WTC11 (cell line): ENCODE results near the gene PTPA. TPM values are rescaled to one million over a fixed set of nuclear protein-coding genes. Genes with fewer than 3 reads are reported as not detected.

Experiments used
- ATAC-seq: fragments of 200-7000 bp; cut with Tn5 transposase; 2 replicates; pipeline ENCODE4 v1.10.0; 2021; ENCODE audit warnings: mild to moderate bottlenecking, moderate library complexity
- CTCF ChIA-PET: fragments of 300-600 bp; sonication (Branson Sonifier 250); formaldehyde crosslinking; loops from one replicate; lab custom pipeline; 2021; ENCODE audit warnings: antibody characterized with exemption; lab: Charles Lee
- POLR2A ChIA-PET: fragments of 350-600 bp; sonication (Branson Sonifier 250); formaldehyde crosslinking; loops from one replicate; lab custom pipeline; 2021; ENCODE audit warnings: antibody characterized with exemption; lab: Charles Lee
- DNase-seq: peaks from one replicate; pipeline ENCODE4 v3.0.0; 2021; ENCODE audit warnings: low spot score
- H3K27ac Mint-ChIP-seq: 2 replicates; pipeline ENCODE4 v1.8.0; 2021; ENCODE audit warnings: mixed read lengths
- H3K27me3 Mint-ChIP-seq: 2 replicates; pipeline ENCODE4 v1.8.0; 2021; ENCODE audit warnings: low read depth, mild to moderate bottlenecking, moderate library complexity, mixed read lengths
- H3K36me3 Mint-ChIP-seq: 2 replicates; pipeline ENCODE4 v1.8.0; 2021; ENCODE audit warnings: mixed read lengths
- H3K4me1 Mint-ChIP-seq: 2 replicates; pipeline ENCODE4 v1.8.0; 2022; ENCODE audit warnings: mixed read lengths
- H3K4me3 Mint-ChIP-seq: 2 replicates; pipeline ENCODE4 v1.8.0; 2021; ENCODE audit warnings: mild to moderate bottlenecking, moderate library complexity, mixed read lengths
- H3K9me3 Mint-ChIP-seq: 2 replicates; pipeline ENCODE4 v1.8.0; 2021; ENCODE audit warnings: mixed read lengths
- FOXJ3 ChIP-seq: sonication (generic); formaldehyde crosslinking; IDR thresholded peaks from 2 replicates; pipeline ENCODE4 v1.9.0; 2021; ENCODE audit warnings: missing genetic modification reagents, mild to moderate bottlenecking, borderline replicate concordance
- GRHL2 ChIP-seq: fragments of 250-450 bp; sonication (Bioruptor Pico); IDR thresholded peaks from 2 replicates; pipeline ENCODE4 v1.8.0; 2022; ENCODE audit warnings: mild to moderate bottlenecking, moderate library complexity; ENCODE audit not compliant: insufficient replicate concordance, severe bottlenecking
- IRF2 ChIP-seq: sonication (generic); formaldehyde crosslinking; IDR thresholded peaks from 2 replicates; pipeline ENCODE4 v1.8.0; 2022; ENCODE audit warnings: low read depth, missing genetic modification reagents, borderline replicate concordance
- KAT7 ChIP-seq: sonication (generic); formaldehyde crosslinking; IDR thresholded peaks from 2 replicates; pipeline ENCODE4 v1.8.1; 2023; ENCODE audit warnings: missing genetic modification reagents, mild to moderate bottlenecking, borderline replicate concordance
- MYBL2 ChIP-seq: sonication (generic); formaldehyde crosslinking; IDR thresholded peaks from 2 replicates; pipeline ENCODE4 v1.8.1; 2023; ENCODE audit warnings: mild to moderate bottlenecking, moderate library complexity, missing genetic modification reagents
- NFE2L1 ChIP-seq: sonication (generic); formaldehyde crosslinking; IDR thresholded peaks from 2 replicates; pipeline ENCODE4 v1.8.1; 2023; ENCODE audit warnings: missing genetic modification reagents
- NFYB ChIP-seq: sonication (generic); formaldehyde crosslinking; conservative IDR thresholded peaks from 2 replicates; pipeline ENCODE4 v1.8.0; 2022; ENCODE audit warnings: low read depth, missing genetic modification reagents
- PRRX2 ChIP-seq: fragments of 250-450 bp; sonication (Bioruptor Pico); IDR thresholded peaks from 2 replicates; pipeline ENCODE4 v1.8.0; 2021; ENCODE audit warnings: mild to moderate bottlenecking
- SP1 ChIP-seq: sonication (generic); formaldehyde crosslinking; conservative IDR thresholded peaks from 2 replicates; pipeline ENCODE4 v1.8.1; 2022; ENCODE audit warnings: missing genetic modification reagents
- ZBTB21 ChIP-seq: sonication (generic); formaldehyde crosslinking; IDR thresholded peaks from 2 replicates; pipeline ENCODE4 v1.8.1; 2023; ENCODE audit warnings: mild to moderate bottlenecking, missing genetic modification reagents, borderline replicate concordance
- ZNF121 ChIP-seq: sonication (generic); formaldehyde crosslinking; IDR thresholded peaks from 2 replicates; pipeline ENCODE4 v1.8.0; 2023; ENCODE audit warnings: missing genetic modification reagents
- ZNF138 ChIP-seq: sonication (generic); formaldehyde crosslinking; conservative IDR thresholded peaks from 2 replicates; pipeline ENCODE4 v1.8.1; 2022; ENCODE audit warnings: mild to moderate bottlenecking, moderate library complexity, missing genetic modification reagents
- total RNA-seq: library from RNA; stranded (reverse); gene quantifications from 3 replicates; pipeline ENCODE4 v1.2.3, GENCODE V29; 2021
- TF ChIP-seq, protein P1 (sequence below): sonication (generic); formaldehyde crosslinking; IDR thresholded peaks from 2 replicates; pipeline ENCODE4 v1.8.0; 2022; ENCODE audit warnings: mild to moderate bottlenecking, missing genetic modification reagents
- TF ChIP-seq, protein P2 (sequence below): sonication (generic); formaldehyde crosslinking; IDR thresholded peaks from 2 replicates; pipeline ENCODE4 v1.8.1; 2023; ENCODE audit warnings: mild to moderate bottlenecking, missing genetic modification reagents
- TF ChIP-seq, protein P3 (sequence below): sonication (generic); formaldehyde crosslinking; IDR thresholded peaks from 2 replicates; pipeline ENCODE4 v1.8.1; 2023; ENCODE audit warnings: mild to moderate bottlenecking, missing genetic modification reagents, borderline replicate concordance
- TF ChIP-seq, protein P4 (sequence below): sonication (generic); formaldehyde crosslinking; IDR thresholded peaks from 2 replicates; pipeline ENCODE4 v1.8.1; 2022; ENCODE audit warnings: low read depth, missing genetic modification reagents, borderline replicate concordance
- TF ChIP-seq, protein P5 (sequence below): sonication (generic); formaldehyde crosslinking; IDR thresholded peaks from 2 replicates; pipeline ENCODE4 v1.8.0; 2022; ENCODE audit warnings: mild to moderate bottlenecking, missing genetic modification reagents
- TF ChIP-seq, protein P6 (sequence below): fragments of 250-450 bp; sonication (Bioruptor Pico); IDR thresholded peaks from 2 replicates; pipeline ENCODE4 v2.1.2; 2022; ENCODE audit warnings: mild to moderate bottlenecking, moderate library complexity
- TF ChIP-seq, protein P7 (sequence below): sonication (generic); formaldehyde crosslinking; IDR thresholded peaks from 2 replicates; pipeline ENCODE4 v1.8.1; 2023; ENCODE audit warnings: mild to moderate bottlenecking, missing genetic modification reagents, moderate library complexity
- TF ChIP-seq, protein P8 (sequence below): fragments of 200-600 bp; IDR thresholded peaks from 2 replicates; pipeline ENCODE4 v1.8.0; 2022; ENCODE audit warnings: antibody characterized with exemption

Gene PTPA
- total RNA-seq, 1 experiment from 2014 or later: 186 TPM

DNA sequence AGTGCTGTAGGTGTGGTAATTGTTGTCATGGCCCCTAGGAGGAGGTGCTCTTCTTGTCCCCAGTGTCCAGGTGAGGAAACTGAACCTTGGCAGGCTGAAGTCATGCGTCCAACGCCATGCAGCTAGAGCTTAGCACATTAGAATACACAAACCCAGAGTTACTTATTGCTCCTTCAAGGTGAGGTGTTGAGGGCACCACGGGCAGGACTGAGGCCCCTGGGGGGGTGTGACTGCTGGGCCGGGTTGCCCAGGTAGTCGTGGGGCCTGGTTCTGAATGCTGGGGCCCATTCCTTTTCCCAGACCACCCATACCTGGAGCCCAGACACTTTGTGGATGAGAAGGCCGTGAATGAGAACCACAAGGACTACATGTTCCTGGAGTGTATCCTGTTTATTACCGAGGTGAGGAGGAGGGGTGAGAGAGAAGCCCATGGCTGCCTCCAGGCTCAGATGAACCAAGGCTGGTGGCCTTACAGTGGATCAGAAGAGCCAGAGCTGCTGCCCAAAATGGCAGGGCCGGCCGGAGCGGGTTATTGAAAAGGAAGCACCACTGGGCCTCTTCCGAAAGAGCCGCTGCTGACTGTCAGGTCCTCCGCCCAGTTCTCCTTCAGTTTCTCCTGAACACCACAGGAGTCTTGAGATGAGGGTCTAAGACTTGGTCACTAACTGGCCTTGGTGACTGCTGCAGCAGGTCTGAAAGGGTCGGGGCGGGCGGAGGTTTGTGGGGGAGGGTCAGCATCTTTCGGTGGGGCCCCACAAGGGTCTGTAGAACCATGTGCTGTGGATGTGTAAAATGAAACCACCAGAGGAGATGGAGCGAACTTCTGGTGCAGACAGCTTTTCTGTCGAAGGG lies 26.3 kb downstream of the PTPA start:
- CTCF ChIA-PET: interaction anchor here (0.5 to 9.5 kb wide), 12 partner anchors 5 to 486 kb away, joined by 3 to 345 read pairs (median 8); partner anchors contain the start of gene IER5L

DNA sequence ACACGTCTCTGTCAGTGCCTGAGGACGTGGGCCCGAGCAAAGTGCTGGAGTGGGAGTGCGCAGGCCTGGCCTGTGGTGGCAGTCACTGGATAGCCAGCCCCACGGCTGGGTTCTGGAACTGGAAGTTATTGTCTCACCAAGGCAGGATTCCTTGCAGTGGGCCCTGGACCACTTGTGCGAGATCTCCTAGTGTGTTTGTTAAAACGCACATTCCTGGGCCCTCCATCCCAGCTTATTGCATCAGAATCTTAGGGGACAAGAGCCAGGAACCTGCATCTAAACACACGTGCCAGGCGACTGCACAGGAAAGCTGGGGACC lies 26.9 kb downstream of the PTPA start:
- DNase-seq (no peak), ATAC-seq (no peak)
- ChIA-PET POLR2A (no interaction called here), CTCF (interaction anchor here (0.5 to 9.5 kb wide), 14 partner anchors 6 to 485 kb away, joined by 3 to 345 read pairs (median 9); partner anchors contain the start of genes IER5L and SH3GLB2)
- Mint-ChIP-seq H3K27me3 (no peaks in the 10 kb centered on the region), H3K4me3 (no peak overlapping the region), H3K27ac (peak overlapping the region; percentile 23; the same call in 1 of the 2 replicates), H3K4me1 (peaks cover 50% of the 10 kb centered on the region), H3K9me3 (no peaks in the 10 kb centered on the region), H3K36me3 (peaks cover 35% of the 10 kb centered on the region)
- TF ChIP-seq NFE2L1 (CRISPR knock-in tag) (no peak), MYBL2 (no peak)
- TF ChIP-seq, protein P1, sequence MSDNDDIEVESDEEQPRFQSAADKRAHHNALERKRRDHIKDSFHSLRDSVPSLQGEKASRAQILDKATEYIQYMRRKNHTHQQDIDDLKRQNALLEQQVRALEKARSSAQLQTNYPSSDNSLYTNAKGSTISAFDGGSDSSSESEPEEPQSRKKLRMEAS (CRISPR knock-in tag): no peak
- TF ChIP-seq, protein P2, sequence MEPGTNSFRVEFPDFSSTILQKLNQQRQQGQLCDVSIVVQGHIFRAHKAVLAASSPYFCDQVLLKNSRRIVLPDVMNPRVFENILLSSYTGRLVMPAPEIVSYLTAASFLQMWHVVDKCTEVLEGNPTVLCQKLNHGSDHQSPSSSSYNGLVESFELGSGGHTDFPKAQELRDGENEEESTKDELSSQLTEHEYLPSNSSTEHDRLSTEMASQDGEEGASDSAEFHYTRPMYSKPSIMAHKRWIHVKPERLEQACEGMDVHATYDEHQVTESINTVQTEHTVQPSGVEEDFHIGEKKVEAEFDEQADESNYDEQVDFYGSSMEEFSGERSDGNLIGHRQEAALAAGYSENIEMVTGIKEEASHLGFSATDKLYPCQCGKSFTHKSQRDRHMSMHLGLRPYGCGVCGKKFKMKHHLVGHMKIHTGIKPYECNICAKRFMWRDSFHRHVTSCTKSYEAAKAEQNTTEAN (CRISPR knock-in tag): no peak
- TF ChIP-seq, protein P3, sequence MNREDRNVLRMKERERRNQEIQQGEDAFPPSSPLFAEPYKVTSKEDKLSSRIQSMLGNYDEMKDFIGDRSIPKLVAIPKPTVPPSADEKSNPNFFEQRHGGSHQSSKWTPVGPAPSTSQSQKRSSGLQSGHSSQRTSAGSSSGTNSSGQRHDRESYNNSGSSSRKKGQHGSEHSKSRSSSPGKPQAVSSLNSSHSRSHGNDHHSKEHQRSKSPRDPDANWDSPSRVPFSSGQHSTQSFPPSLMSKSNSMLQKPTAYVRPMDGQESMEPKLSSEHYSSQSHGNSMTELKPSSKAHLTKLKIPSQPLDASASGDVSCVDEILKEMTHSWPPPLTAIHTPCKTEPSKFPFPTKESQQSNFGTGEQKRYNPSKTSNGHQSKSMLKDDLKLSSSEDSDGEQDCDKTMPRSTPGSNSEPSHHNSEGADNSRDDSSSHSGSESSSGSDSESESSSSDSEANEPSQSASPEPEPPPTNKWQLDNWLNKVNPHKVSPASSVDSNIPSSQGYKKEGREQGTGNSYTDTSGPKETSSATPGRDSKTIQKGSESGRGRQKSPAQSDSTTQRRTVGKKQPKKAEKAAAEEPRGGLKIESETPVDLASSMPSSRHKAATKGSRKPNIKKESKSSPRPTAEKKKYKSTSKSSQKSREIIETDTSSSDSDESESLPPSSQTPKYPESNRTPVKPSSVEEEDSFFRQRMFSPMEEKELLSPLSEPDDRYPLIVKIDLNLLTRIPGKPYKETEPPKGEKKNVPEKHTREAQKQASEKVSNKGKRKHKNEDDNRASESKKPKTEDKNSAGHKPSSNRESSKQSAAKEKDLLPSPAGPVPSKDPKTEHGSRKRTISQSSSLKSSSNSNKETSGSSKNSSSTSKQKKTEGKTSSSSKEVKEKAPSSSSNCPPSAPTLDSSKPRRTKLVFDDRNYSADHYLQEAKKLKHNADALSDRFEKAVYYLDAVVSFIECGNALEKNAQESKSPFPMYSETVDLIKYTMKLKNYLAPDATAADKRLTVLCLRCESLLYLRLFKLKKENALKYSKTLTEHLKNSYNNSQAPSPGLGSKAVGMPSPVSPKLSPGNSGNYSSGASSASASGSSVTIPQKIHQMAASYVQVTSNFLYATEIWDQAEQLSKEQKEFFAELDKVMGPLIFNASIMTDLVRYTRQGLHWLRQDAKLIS: no peak

More for the DNA sequence above, 26.3 kb downstream of the PTPA start:
- no peak for DNase-seq
- Mint-ChIP-seq H3K4me3 (no peak overlapping the region), H3K27me3 (no peaks in the 10 kb centered on the region), H3K36me3 (peaks cover 35% of the 10 kb centered on the region)
- POLR2A ChIA-PET: no interaction called here
- TF ChIP-seq KAT7 (CRISPR knock-in tag) (no peak), ZNF121 (CRISPR knock-in tag) (no peak), IRF2 (no peak), PRRX2 (CRISPR knock-in tag) (no peak), ZBTB21 (no peak), ZNF138 (CRISPR knock-in tag) (no peak), FOXJ3 (no peak), SP1 (CRISPR knock-in tag) (no peak), GRHL2 (CRISPR knock-in tag) (no peak), NFYB (CRISPR knock-in tag) (no peak)
- TF ChIP-seq, protein P1 (CRISPR knock-in tag): no peak
- TF ChIP-seq, protein P4, sequence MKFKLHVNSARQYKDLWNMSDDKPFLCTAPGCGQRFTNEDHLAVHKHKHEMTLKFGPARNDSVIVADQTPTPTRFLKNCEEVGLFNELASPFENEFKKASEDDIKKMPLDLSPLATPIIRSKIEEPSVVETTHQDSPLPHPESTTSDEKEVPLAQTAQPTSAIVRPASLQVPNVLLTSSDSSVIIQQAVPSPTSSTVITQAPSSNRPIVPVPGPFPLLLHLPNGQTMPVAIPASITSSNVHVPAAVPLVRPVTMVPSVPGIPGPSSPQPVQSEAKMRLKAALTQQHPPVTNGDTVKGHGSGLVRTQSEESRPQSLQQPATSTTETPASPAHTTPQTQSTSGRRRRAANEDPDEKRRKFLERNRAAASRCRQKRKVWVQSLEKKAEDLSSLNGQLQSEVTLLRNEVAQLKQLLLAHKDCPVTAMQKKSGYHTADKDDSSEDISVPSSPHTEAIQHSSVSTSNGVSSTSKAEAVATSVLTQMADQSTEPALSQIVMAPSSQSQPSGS (CRISPR knock-in tag): no peak
- TF ChIP-seq, protein P5, sequence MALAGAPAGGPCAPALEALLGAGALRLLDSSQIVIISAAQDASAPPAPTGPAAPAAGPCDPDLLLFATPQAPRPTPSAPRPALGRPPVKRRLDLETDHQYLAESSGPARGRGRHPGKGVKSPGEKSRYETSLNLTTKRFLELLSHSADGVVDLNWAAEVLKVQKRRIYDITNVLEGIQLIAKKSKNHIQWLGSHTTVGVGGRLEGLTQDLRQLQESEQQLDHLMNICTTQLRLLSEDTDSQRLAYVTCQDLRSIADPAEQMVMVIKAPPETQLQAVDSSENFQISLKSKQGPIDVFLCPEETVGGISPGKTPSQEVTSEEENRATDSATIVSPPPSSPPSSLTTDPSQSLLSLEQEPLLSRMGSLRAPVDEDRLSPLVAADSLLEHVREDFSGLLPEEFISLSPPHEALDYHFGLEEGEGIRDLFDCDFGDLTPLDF (CRISPR knock-in tag): no peak
- TF ChIP-seq, protein P6, sequence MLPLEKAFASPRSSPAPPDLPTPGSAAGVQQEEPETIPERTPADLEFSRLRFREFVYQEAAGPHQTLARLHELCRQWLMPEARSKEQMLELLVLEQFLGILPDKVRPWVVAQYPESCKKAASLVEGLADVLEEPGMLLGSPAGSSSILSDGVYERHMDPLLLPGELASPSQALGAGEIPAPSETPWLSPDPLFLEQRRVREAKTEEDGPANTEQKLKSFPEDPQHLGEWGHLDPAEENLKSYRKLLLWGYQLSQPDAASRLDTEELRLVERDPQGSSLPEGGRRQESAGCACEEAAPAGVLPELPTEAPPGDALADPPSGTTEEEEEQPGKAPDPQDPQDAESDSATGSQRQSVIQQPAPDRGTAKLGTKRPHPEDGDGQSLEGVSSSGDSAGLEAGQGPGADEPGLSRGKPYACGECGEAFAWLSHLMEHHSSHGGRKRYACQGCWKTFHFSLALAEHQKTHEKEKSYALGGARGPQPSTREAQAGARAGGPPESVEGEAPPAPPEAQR (CRISPR knock-in tag): no peak
- TF ChIP-seq, protein P7, sequence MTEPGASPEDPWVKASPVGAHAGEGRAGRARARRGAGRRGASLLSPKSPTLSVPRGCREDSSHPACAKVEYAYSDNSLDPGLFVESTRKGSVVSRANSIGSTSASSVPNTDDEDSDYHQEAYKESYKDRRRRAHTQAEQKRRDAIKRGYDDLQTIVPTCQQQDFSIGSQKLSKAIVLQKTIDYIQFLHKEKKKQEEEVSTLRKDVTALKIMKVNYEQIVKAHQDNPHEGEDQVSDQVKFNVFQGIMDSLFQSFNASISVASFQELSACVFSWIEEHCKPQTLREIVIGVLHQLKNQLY: no peak
- TF ChIP-seq, protein P8, sequence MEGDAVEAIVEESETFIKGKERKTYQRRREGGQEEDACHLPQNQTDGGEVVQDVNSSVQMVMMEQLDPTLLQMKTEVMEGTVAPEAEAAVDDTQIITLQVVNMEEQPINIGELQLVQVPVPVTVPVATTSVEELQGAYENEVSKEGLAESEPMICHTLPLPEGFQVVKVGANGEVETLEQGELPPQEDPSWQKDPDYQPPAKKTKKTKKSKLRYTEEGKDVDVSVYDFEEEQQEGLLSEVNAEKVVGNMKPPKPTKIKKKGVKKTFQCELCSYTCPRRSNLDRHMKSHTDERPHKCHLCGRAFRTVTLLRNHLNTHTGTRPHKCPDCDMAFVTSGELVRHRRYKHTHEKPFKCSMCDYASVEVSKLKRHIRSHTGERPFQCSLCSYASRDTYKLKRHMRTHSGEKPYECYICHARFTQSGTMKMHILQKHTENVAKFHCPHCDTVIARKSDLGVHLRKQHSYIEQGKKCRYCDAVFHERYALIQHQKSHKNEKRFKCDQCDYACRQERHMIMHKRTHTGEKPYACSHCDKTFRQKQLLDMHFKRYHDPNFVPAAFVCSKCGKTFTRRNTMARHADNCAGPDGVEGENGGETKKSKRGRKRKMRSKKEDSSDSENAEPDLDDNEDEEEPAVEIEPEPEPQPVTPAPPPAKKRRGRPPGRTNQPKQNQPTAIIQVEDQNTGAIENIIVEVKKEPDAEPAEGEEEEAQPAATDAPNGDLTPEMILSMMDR: no peak
- TF ChIP-seq, protein P2 (CRISPR knock-in tag): no peak
- TF ChIP-seq, all 79 proteins: peak for 0
- ATAC-seq: no peak
- H3K9me3 Mint-ChIP-seq: no peaks in the 10 kb centered on the region
- peak overlapping the region; percentile 60; the same call in 1 of the 2 replicates for H3K27ac Mint-ChIP-seq
- peaks cover 44% of the 10 kb centered on the region for H3K4me1 Mint-ChIP-seq
